SK-N-SH (cell line): ENCODE measurements around the gene IQSEC1. TPM values are rescaled to one million over a fixed set of nuclear protein-coding genes. Genes with fewer than 3 reads are reported as not detected.
A peak's percentile ranks its signal among the peaks of the same experiment; 100 is the strongest.

ENCODE experiments used
- CTCF ChIA-PET: fragments of 300-600, 350-600 bp; formaldehyde crosslinking; extraction: SDS; loops from one replicate; lab custom pipeline; 2021; lab: Yijun Ruan, JAX
- POLR2A ChIA-PET: fragments of 350-600 bp; sonication (Branson Sonifier 250); formaldehyde crosslinking; extraction: SDS; loops from one replicate; lab custom pipeline; 2020; ENCODE audit warnings: antibody characterized with exemption, inconsistent platforms; lab: Yijun Ruan, JAX
- DNase-seq: peaks from one replicate; pipeline ENCODE4 v3.0.0; 2012
- H2AFZ ChIP-seq: fragments of 200-600 bp; sonication (generic); 2 replicates; pipeline ENCODE4 v1.8.1; 2016; ENCODE audit warnings: antibody characterized with exemption, mild to moderate bottlenecking, low read depth
- H3F3A ChIP-seq: fragments of 200-600 bp; sonication (generic); replicated peaks from 2 replicates; pipeline ENCODE3; 2016; ENCODE audit warnings: antibody characterized with exemption, mild to moderate bottlenecking; ENCODE audit not compliant: insufficient read depth
- H3K27ac ChIP-seq, 2 experiments: fragments of 200-500 bp in 1 of 2; fragments of 200-600 bp in 1 of 2; sonication (Bioruptor generic) in 1 of 2; sonication (generic), shearing (Covaris generic) in 1 of 2; 2 replicates each; pipeline versions ENCODE4 v1.5.1 to v1.6.1; 2014 to 2016; ENCODE audit warnings: low read depth in 2 of 2, inconsistent platforms in 1 of 2, low read length in 1 of 2, mild to moderate bottlenecking in 1 of 2, mixed read lengths in 1 of 2
- H3K27me3 ChIP-seq: fragments of 200-600 bp; sonication (generic), shearing (Covaris generic); 2 replicates; pipeline ENCODE4 v1.6.1; 2016; ENCODE audit warnings: mixed run types; ENCODE audit not compliant: insufficient read depth
- H3K36me3 ChIP-seq, 2 experiments: fragments of 200-500 bp in 1 of 2; fragments of 200-600 bp in 1 of 2; sonication (Bioruptor generic) in 1 of 2; sonication (generic) in 1 of 2; replicated peaks in 1 of 2; 2 replicates each; pipeline versions ENCODE3 to v1.5.1; 2014 to 2016; ENCODE audit warnings: low read length in 1 of 2, mild to moderate bottlenecking in 1 of 2; ENCODE audit not compliant: insufficient read depth in 2 of 2, control insufficient read depth in 1 of 2
- H3K4me1 ChIP-seq, 2 experiments: fragments of 200-500 bp in 1 of 2; fragments of 200-600 bp in 1 of 2; sonication (Bioruptor generic) in 1 of 2; sonication (generic), shearing (Covaris generic) in 1 of 2; 2 replicates each; pipeline versions ENCODE4 v1.5.1 to v1.6.1; 2014 to 2016; ENCODE audit warnings: low read depth in 1 of 2, low read length in 1 of 2, mixed run types in 1 of 2; ENCODE audit not compliant: insufficient read depth in 2 of 2, control insufficient read depth in 1 of 2
- H3K4me2 ChIP-seq: fragments of 200-600 bp; sonication (generic), shearing (Covaris generic); 2 replicates; pipeline ENCODE4 v1.6.1; 2017; ENCODE audit warnings: mixed run types
- H3K4me3 ChIP-seq, 2 experiments: fragments of 200-500 bp in 1 of 2; fragments of 200-600 bp in 1 of 2; sonication (Bioruptor generic) in 1 of 2; sonication (generic), shearing (Covaris generic) in 1 of 2; 2 replicates each; pipeline versions ENCODE4 v1.5.1 to v1.8.1; 2014 to 2016; ENCODE audit warnings: low read depth in 2 of 2, inconsistent platforms in 1 of 2, low read length in 1 of 2, mild to moderate bottlenecking in 1 of 2, mixed read lengths in 1 of 2, moderate library complexity in 1 of 2
- H3K79me2 ChIP-seq: fragments of 200-600 bp; sonication (generic); 2 replicates; pipeline ENCODE4 v1.8.1; 2017; ENCODE audit warnings: mild to moderate bottlenecking; ENCODE audit not compliant: insufficient read depth
- H3K9ac ChIP-seq: fragments of 200-600 bp; sonication (generic); 2 replicates; pipeline ENCODE4 v1.6.1; 2017; ENCODE audit warnings: mixed run types
- H3K9me2 ChIP-seq: fragments of 200-600 bp; sonication (generic); 2 replicates; pipeline ENCODE4 v1.6.1; 2017; ENCODE audit warnings: mixed run types
- H3K9me3 ChIP-seq: fragments of 200-600 bp; sonication (generic); 2 replicates; pipeline ENCODE4 v1.6.1; 2017; ENCODE audit warnings: mixed run types, mild to moderate bottlenecking, moderate library complexity
- H4K20me1 ChIP-seq: fragments of 200-600 bp; sonication (generic); 2 replicates; pipeline ENCODE4 v1.6.1; 2017; ENCODE audit warnings: mild to moderate bottlenecking, mixed run types; ENCODE audit not compliant: insufficient read depth
- EP300 ChIP-seq, 2 experiments: IDR thresholded peaks; 2 replicates each; pipeline versions ENCODE4 v1.4.0 to v1.6.1; 2012; ENCODE audit warnings: borderline replicate concordance in 1 of 2, low read depth in 1 of 2, low read length in 1 of 2
- EZH2phosphoT487 ChIP-seq: fragments of 200-600 bp; sonication (generic); IDR thresholded peaks from 2 replicates; pipeline ENCODE4 v1.6.1; 2017; ENCODE audit warnings: low read depth, mixed run types, mild to moderate bottlenecking, antibody characterized with exemption, moderate library complexity, borderline replicate concordance
- FOXJ3 ChIP-seq: sonication (generic); formaldehyde crosslinking; IDR thresholded peaks from 2 replicates; pipeline ENCODE4 v1.5.1; 2020; ENCODE audit warnings: mild to moderate bottlenecking, missing genetic modification reagents
- FOXM1 ChIP-seq: IDR thresholded peaks from 2 replicates; pipeline ENCODE4 v1.4.0; 2012; ENCODE audit warnings: low read depth, mild to moderate bottlenecking
- GATA2 ChIP-seq: sonication (generic); formaldehyde crosslinking; IDR thresholded peaks from 2 replicates; pipeline ENCODE4 v1.5.0; 2020; ENCODE audit warnings: mild to moderate bottlenecking, missing genetic modification reagents
- MEF2A ChIP-seq: IDR thresholded peaks from 2 replicates; pipeline ENCODE4 v1.4.0; 2012; ENCODE audit warnings: low read depth, borderline replicate concordance
- MXI1 ChIP-seq: IDR thresholded peaks from 2 replicates; pipeline ENCODE4 v1.6.1; 2012; ENCODE audit warnings: mild to moderate bottlenecking, low read depth, low read length, improper control_type of control experiment
- NFIC ChIP-seq: IDR thresholded peaks from 2 replicates; pipeline ENCODE4 v1.4.0; 2012; ENCODE audit warnings: borderline replicate concordance
- NRF1 ChIP-seq: IDR thresholded peaks from 2 replicates; pipeline ENCODE4 v1.6.1; 2012; ENCODE audit warnings: low read depth, mild to moderate bottlenecking, low read length
- RAD21 ChIP-seq: IDR thresholded peaks from 2 replicates; pipeline ENCODE4 v1.6.1; 2012; ENCODE audit warnings: mild to moderate bottlenecking, low read length
- RCOR1 ChIP-seq: fragments of 150-350 bp; IDR thresholded peaks from 2 replicates; pipeline ENCODE4 v1.6.1; 2017; ENCODE audit warnings: antibody characterized with exemption, low read length
- SIN3A ChIP-seq: IDR thresholded peaks from 2 replicates; pipeline ENCODE4 v1.6.1; 2012; ENCODE audit warnings: low read depth, mild to moderate bottlenecking, low read length, moderate library complexity, borderline replicate concordance
- TCF12 ChIP-seq: IDR thresholded peaks from 2 replicates; pipeline ENCODE4 v1.4.0; 2012
- TEAD4 ChIP-seq: IDR thresholded peaks from 2 replicates; pipeline ENCODE4 v1.4.0; 2012; ENCODE audit warnings: mild to moderate bottlenecking, borderline replicate concordance; ENCODE audit not compliant: insufficient read depth
- YY1 ChIP-seq: IDR thresholded peaks from 2 replicates; pipeline ENCODE4 v1.4.0; 2012; ENCODE audit warnings: low read depth, mild to moderate bottlenecking
- WGBS: methylation state at CpG from one replicate; pipeline ENCODE4 v1.1.6; 2017; ENCODE audit warnings: low lambda C conversion rate; 5-methylcytosine and 5-hydroxymethylcytosine counted together
- polyA plus RNA-seq, 3 experiments: library from polyadenylated mRNA; depleted of rRNA; stranded (reverse); fragments of >200 nt; gene quantifications; 2 replicates each; pipeline ENCODE4 v1.2.3, GENCODE V29; 2012
- TF ChIP-seq, protein P1 (sequence below): IDR thresholded peaks from 2 replicates; pipeline ENCODE4 v1.6.1; 2012; ENCODE audit warnings: mild to moderate bottlenecking, low read depth, low read length, moderate library complexity
- TF ChIP-seq, protein P2 (sequence below): fragments of 200-600 bp; sonication (generic); IDR thresholded peaks from 2 replicates; pipeline ENCODE4 v1.6.1; 2017; ENCODE audit warnings: antibody characterized with exemption, mild to moderate bottlenecking, moderate library complexity
- TF ChIP-seq, protein P3 (sequence below): IDR thresholded peaks from 2 replicates; pipeline ENCODE4 v1.4.0; 2012; ENCODE audit warnings: low read depth
- TF ChIP-seq, protein P4 (sequence below): fragments of 150-350 bp; IDR thresholded peaks from 2 replicates; pipeline ENCODE4 v1.6.1; 2016; ENCODE audit warnings: mild to moderate bottlenecking, low read depth, low read length

The IQSEC1 gene
- polyA plus RNA-seq, 1 of the 3 experiments (the other 2 are of a cell fraction): 6.2 TPM

DNA sequence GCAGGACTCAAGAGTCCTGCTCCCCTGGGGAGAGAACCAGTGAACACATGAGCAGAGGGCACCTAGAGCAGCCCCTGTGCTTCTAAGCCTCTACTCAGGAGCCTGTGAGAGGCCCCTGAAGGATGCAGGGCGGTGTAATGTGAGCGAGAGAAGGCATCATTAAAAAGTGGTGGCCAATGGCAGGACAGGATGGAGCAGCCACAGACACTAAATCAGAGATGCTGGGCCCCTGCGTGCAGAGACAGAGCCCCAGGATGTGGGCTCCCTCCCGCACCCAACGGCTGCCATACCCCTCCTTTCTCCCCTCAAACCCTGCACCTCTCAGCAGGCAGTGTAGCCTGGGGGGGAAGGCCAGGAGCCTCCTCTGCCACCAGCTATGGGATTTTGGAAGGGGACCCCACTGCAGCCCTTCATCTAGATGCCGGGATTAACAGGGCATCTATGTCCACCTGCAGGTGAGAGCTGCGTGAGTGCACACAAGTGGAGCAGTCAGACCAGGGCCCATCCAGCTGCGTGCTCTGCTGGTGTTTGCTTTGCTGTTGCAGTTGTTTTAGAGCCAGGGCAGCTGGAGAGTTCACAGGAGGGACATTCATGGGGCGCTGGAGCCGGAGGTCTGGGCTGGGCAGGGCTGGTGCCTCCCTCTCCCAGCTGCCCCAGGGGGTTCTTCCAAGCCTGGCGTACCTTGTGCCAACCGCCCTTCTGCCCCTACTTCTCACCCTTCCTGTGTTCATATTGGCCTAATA lies 5.1 kb upstream of the IQSEC1 start (continued):
- TF ChIP-seq, protein P1, sequence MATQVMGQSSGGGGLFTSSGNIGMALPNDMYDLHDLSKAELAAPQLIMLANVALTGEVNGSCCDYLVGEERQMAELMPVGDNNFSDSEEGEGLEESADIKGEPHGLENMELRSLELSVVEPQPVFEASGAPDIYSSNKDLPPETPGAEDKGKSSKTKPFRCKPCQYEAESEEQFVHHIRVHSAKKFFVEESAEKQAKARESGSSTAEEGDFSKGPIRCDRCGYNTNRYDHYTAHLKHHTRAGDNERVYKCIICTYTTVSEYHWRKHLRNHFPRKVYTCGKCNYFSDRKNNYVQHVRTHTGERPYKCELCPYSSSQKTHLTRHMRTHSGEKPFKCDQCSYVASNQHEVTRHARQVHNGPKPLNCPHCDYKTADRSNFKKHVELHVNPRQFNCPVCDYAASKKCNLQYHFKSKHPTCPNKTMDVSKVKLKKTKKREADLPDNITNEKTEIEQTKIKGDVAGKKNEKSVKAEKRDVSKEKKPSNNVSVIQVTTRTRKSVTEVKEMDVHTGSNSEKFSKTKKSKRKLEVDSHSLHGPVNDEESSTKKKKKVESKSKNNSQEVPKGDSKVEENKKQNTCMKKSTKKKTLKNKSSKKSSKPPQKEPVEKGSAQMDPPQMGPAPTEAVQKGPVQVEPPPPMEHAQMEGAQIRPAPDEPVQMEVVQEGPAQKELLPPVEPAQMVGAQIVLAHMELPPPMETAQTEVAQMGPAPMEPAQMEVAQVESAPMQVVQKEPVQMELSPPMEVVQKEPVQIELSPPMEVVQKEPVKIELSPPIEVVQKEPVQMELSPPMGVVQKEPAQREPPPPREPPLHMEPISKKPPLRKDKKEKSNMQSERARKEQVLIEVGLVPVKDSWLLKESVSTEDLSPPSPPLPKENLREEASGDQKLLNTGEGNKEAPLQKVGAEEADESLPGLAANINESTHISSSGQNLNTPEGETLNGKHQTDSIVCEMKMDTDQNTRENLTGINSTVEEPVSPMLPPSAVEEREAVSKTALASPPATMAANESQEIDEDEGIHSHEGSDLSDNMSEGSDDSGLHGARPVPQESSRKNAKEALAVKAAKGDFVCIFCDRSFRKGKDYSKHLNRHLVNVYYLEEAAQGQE: no peak
- TF ChIP-seq TEAD4 (no peak), MXI1 (no peak), GATA2 (CRISPR knock-in tag) (no peak), NFIC (no peak), RAD21 (no peak), RCOR1 (no peak), YY1 (no peak), FOXJ3 (no peak), FOXM1 (no peak)
- TF ChIP-seq, protein P2, sequence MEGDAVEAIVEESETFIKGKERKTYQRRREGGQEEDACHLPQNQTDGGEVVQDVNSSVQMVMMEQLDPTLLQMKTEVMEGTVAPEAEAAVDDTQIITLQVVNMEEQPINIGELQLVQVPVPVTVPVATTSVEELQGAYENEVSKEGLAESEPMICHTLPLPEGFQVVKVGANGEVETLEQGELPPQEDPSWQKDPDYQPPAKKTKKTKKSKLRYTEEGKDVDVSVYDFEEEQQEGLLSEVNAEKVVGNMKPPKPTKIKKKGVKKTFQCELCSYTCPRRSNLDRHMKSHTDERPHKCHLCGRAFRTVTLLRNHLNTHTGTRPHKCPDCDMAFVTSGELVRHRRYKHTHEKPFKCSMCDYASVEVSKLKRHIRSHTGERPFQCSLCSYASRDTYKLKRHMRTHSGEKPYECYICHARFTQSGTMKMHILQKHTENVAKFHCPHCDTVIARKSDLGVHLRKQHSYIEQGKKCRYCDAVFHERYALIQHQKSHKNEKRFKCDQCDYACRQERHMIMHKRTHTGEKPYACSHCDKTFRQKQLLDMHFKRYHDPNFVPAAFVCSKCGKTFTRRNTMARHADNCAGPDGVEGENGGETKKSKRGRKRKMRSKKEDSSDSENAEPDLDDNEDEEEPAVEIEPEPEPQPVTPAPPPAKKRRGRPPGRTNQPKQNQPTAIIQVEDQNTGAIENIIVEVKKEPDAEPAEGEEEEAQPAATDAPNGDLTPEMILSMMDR: no peak
- TF ChIP-seq, protein P3, sequence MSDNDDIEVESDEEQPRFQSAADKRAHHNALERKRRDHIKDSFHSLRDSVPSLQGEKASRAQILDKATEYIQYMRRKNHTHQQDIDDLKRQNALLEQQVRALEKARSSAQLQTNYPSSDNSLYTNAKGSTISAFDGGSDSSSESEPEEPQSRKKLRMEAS: no peak

DNA sequence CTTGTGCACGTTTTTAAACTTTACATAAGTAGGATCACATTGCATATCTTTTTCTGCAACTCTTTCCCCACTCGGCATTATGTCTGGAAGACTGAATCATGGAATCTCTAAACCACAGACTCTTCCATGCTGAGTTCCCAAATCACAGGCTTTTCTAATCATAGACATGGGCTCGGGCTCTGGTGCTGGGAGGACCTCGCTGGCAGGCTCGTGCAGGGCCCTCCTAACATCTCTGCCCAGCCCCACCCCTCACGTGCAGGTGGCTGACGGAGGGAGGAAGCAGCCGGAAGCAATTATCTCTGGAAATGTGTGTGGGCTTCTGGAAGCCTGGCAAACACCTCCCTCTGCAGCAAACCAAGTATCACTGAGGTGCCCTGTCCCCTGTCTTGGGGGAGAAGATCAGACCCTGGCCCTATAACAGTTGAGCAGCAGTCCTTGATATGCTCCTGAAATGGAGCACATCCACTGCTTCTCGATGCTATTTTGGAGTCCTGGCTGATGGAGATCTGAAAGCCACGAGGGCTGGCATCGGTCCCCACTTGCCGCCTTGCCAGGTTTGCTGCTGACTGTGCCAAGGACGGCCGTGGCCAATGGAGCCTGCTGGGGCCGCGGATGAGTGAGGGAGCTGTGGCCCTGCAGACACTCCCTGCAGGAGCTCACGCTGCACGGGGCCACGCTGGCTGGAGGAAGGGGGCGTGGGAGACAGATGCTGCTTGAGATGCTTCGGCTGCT lies 4.4 kb upstream of the IQSEC1 start:
- H3K27me3 ChIP-seq: peaks cover 36% of the 10 kb centered on the region
- WGBS: 26% methylated on average over 10 of the region's 21 CpGs
- no peaks in the 10 kb centered on the region for H4K20me1 ChIP-seq
- no peak for TF ChIP-seq NFIC
- TF ChIP-seq, protein P3: no peak
- no peak for TF ChIP-seq TCF12
- peak; percentile 36 for TF ChIP-seq RAD21
- TF ChIP-seq YY1: no peak
- TF ChIP-seq NRF1: no peak
- TF ChIP-seq SIN3A: no peak
- TF ChIP-seq, protein P4, sequence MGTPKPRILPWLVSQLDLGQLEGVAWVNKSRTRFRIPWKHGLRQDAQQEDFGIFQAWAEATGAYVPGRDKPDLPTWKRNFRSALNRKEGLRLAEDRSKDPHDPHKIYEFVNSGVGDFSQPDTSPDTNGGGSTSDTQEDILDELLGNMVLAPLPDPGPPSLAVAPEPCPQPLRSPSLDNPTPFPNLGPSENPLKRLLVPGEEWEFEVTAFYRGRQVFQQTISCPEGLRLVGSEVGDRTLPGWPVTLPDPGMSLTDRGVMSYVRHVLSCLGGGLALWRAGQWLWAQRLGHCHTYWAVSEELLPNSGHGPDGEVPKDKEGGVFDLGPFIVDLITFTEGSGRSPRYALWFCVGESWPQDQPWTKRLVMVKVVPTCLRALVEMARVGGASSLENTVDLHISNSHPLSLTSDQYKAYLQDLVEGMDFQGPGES: no peak
- TF ChIP-seq EP300 (IDR thresholded peaks at IDR 0.05; ENCODE audit: borderline replicate concordance in 1 of 2, low read depth in 1 of 2, low read length in 1 of 2): peak in 1 of 2 experiments; percentile 48; a peak in 1 of 4 replicates
- no peak for TF ChIP-seq MEF2A
- peak; percentile 19; the same call in 1 of the 2 replicates for TF ChIP-seq MXI1
- TF ChIP-seq EZH2phosphoT487: no peak
- H3K9me3 ChIP-seq: no peaks in the 10 kb centered on the region
- POLR2A ChIA-PET: no interaction called here
- H3K9me2 ChIP-seq: no peaks in the 10 kb centered on the region
- no peak overlapping the region for H2AFZ ChIP-seq
- H3K79me2 ChIP-seq: no peaks in the 10 kb centered on the region
- H3K9ac ChIP-seq: no peak overlapping the region
- CTCF ChIA-PET: interaction anchor here (0.7 to 1.5 kb wide), 6 partner anchors 14 to 210 kb away, joined by 3 to 7 read pairs (median 4); no protein-coding TSS in a partner anchor
- H3F3A ChIP-seq: no peaks in the 10 kb centered on the region
- no peak overlapping the region for H3K4me2 ChIP-seq
- H3K36me3 ChIP-seq: no peaks in the 10 kb centered on the region
- DNase-seq: peak; percentile 78
- no peak overlapping the region for H3K4me3 ChIP-seq
- no peak overlapping the region; a peak in 1 of 4 replicates for H3K27ac ChIP-seq
- peaks cover 0 to 34% of the 10 kb centered on the region in 2 experiments; a peak in 2 of 4 replicates for H3K4me1 ChIP-seq
